HepG2 (cell line): ENCODE measurements around the gene CEACAM16. TPM values are rescaled to one million over a fixed set of nuclear protein-coding genes. Genes with fewer than 3 reads are reported as not detected.

ENCODE experiments used
- DNMT1 ChIP-seq: sonication (generic); formaldehyde crosslinking; IDR thresholded peaks from 2 replicates; pipeline ENCODE4 v1.5.1; 2020; ENCODE audit warnings: mild to moderate bottlenecking, missing genetic modification reagents
- DNMT3B ChIP-seq: conservative IDR thresholded peaks from 2 replicates; pipeline ENCODE4 v1.6.1; 2016; ENCODE audit warnings: missing biosample characterization, control low read depth
- KDM6A ChIP-seq: IDR thresholded peaks from 2 replicates; pipeline ENCODE4 v1.6.1; 2016; ENCODE audit warnings: low read depth
- KLF12 ChIP-seq: sonication (generic); formaldehyde crosslinking; IDR thresholded peaks from 2 replicates; pipeline ENCODE4 v1.4.0; 2020; ENCODE audit warnings: missing genetic modification reagents, borderline replicate concordance
- MAX ChIP-seq: IDR thresholded peaks from 2 replicates; pipeline ENCODE4 v1.6.1; 2012; ENCODE audit warnings: inconsistent platforms
- MBD4 ChIP-seq: IDR thresholded peaks from 2 replicates; pipeline ENCODE4 v1.6.1; 2012; ENCODE audit warnings: low read length, inconsistent platforms, borderline replicate concordance
- POLR2A ChIP-seq, 2 experiments: IDR thresholded peaks; 2 replicates each; pipeline ENCODE4 v1.6.1; 2011; ENCODE audit warnings: low read depth in 2 of 2, low read length in 2 of 2, mild to moderate bottlenecking in 1 of 2, moderate library complexity in 1 of 2; ENCODE audit not compliant: insufficient read depth in 1 of 2
- PTBP1 ChIP-seq: fragments of 200-400 bp; formaldehyde crosslinking; IDR thresholded peaks from 2 replicates; pipeline ENCODE4 v1.6.1; 2018; ENCODE audit warnings: low read length, low read depth; ENCODE audit not compliant: poor library complexity, severe bottlenecking
- RNF2 ChIP-seq: fragments of 450-650 bp; conservative IDR thresholded peaks from 2 replicates; pipeline ENCODE4 v1.6.1; 2016; ENCODE audit warnings: low read depth
- SKIL ChIP-seq: sonication (generic); formaldehyde crosslinking; IDR thresholded peaks from 2 replicates; pipeline ENCODE4 v1.8.0; 2022; ENCODE audit warnings: missing genetic modification reagents, mild to moderate bottlenecking, moderate library complexity, borderline replicate concordance
- SOX6 ChIP-seq, 2 experiments: fragments of 450-650 bp in 1 of 2; sonication (generic) in 1 of 2; formaldehyde crosslinking in 1 of 2; IDR thresholded peaks; 2 replicates each; pipeline versions ENCODE4 v1.4.0 to v1.6.1; 2017 to 2020; ENCODE audit warnings: antibody characterized with exemption in 1 of 2, mild to moderate bottlenecking in 1 of 2, missing genetic modification reagents in 1 of 2
- YEATS2 ChIP-seq: sonication (generic); formaldehyde crosslinking; IDR thresholded peaks from 2 replicates; pipeline ENCODE4 v1.4.0; 2020; ENCODE audit warnings: missing genetic modification reagents, borderline replicate concordance
- ZBTB2 ChIP-seq: sonication (generic); formaldehyde crosslinking; IDR thresholded peaks from 2 replicates; pipeline ENCODE4 v1.8.0; 2022; ENCODE audit warnings: low read depth, missing genetic modification reagents
- ZBTB21 ChIP-seq: sonication (generic); formaldehyde crosslinking; IDR thresholded peaks from 2 replicates; pipeline ENCODE4 v1.4.0; 2020; ENCODE audit warnings: missing genetic modification reagents
- ZFP82 ChIP-seq: sonication (generic); formaldehyde crosslinking; IDR thresholded peaks from 2 replicates; pipeline ENCODE4 v1.5.1; 2020; ENCODE audit warnings: mild to moderate bottlenecking, missing genetic modification reagents, borderline replicate concordance
- ZNF253 ChIP-seq: sonication (generic); formaldehyde crosslinking; IDR thresholded peaks from 2 replicates; pipeline ENCODE4 v1.8.0; 2022; ENCODE audit warnings: mild to moderate bottlenecking, missing genetic modification reagents, borderline replicate concordance
- ZNF441 ChIP-seq: sonication (generic); formaldehyde crosslinking; IDR thresholded peaks from 2 replicates; pipeline ENCODE4 v1.7.0; 2021; ENCODE audit warnings: missing genetic modification reagents, borderline replicate concordance
- ZNF563 ChIP-seq: sonication (generic); formaldehyde crosslinking; IDR thresholded peaks from 2 replicates; pipeline ENCODE4 v1.8.0; 2022; ENCODE audit warnings: mild to moderate bottlenecking, moderate library complexity, missing genetic modification reagents
- ZNF574 ChIP-seq: sonication (generic); formaldehyde crosslinking; IDR thresholded peaks from 2 replicates; pipeline ENCODE4 v1.4.0; 2020; ENCODE audit warnings: missing genetic modification reagents
- ZNF639 ChIP-seq: conservative IDR thresholded peaks from 2 replicates; pipeline ENCODE4 v1.6.1; 2018; ENCODE audit warnings: missing genetic modification reagents
- ZNF7 ChIP-seq: IDR thresholded peaks from 2 replicates; pipeline ENCODE4 v1.6.1; 2016; ENCODE audit warnings: missing biosample characterization, missing genetic modification reagents
- ZNF768 ChIP-seq: sonication (generic); formaldehyde crosslinking; IDR thresholded peaks from 2 replicates; pipeline ENCODE4 v1.4.0; 2020; ENCODE audit warnings: missing genetic modification reagents
- ZNF773 ChIP-seq: sonication (generic); formaldehyde crosslinking; IDR thresholded peaks from 2 replicates; pipeline ENCODE4 v1.4.0; 2020; ENCODE audit warnings: missing genetic modification reagents, borderline replicate concordance
- ZNF839 ChIP-seq: sonication (generic); formaldehyde crosslinking; IDR thresholded peaks from 2 replicates; pipeline ENCODE4 v1.4.0; 2020; ENCODE audit warnings: missing genetic modification reagents, mild to moderate bottlenecking, borderline replicate concordance
- polyA plus RNA-seq, 8 experiments: library from polyadenylated mRNA; depleted of rRNA in 3 of 8; stranded (reverse) in 7 of 8; unstranded in 1 of 8; fragments of >200 nt; fragmentation: Illumina TruSeq in 4 of 8; extraction: Trizol in 4 of 8; gene quantifications; 2 replicates each; pipeline versions ENCODE4 v1.2.1 to v1.2.3, GENCODE V29; 2011 to 2016; ENCODE audit warnings: low read depth in 4 of 8, missing spikeins in 1 of 8, mixed read lengths in 1 of 8; ENCODE audit not compliant: insufficient read depth in 1 of 8
- total RNA-seq, 5 experiments: library from RNA; depleted of rRNA; stranded (reverse); fragments of >200 nt; fragmentation: Illumina TruSeq; extraction: Trizol; gene quantifications; 2 replicates each; pipeline ENCODE4 v1.2.3, GENCODE V29; 2016; ENCODE audit warnings: low read depth in 1 of 5

CEACAM16 gene
- total and polyA plus RNA-seq, 2 of the 13 experiments (the other 11 are each of a cell fraction or from before 2014, with no cell fraction given): not detected

- TF ChIP-seq POLR2A (IDR thresholded peaks at IDR 0.05; ENCODE audit: insufficient read depth in 1 of 2, low read depth in 2 of 2, low read length in 2 of 2): peak in 1 of 2 experiments; percentile 28; a peak in 1 of 4 replicates
- TF ChIP-seq ZNF639: no peak
- TF ChIP-seq RNF2: no peak
- TF ChIP-seq ZBTB2: no peak
- TF ChIP-seq KDM6A (CRISPR knock-in tag): no peak
- TF ChIP-seq ZNF563: no peak
- no peak for TF ChIP-seq ZFP82 (CRISPR knock-in tag)
- TF ChIP-seq DNMT1: no peak
- TF ChIP-seq ZNF574 (CRISPR knock-in tag): 0 out of 2 replicates have a peak, but pooled peaks have one; percentile 35
- no peak for TF ChIP-seq ZNF441 (CRISPR knock-in tag)
- no peak for TF ChIP-seq MBD4
- TF ChIP-seq DNMT3B (CRISPR knock-in tag): no peak
- peak; percentile 81; the same call in 1 of the 2 replicates for TF ChIP-seq ZNF768 (CRISPR knock-in tag)
- no peak for TF ChIP-seq SKIL (CRISPR knock-in tag)
- TF ChIP-seq ZNF253: no peak
- TF ChIP-seq YEATS2 (CRISPR knock-in tag): peak; percentile 22; the same call in 1 of the 2 replicates
- TF ChIP-seq ZNF839: no peak
- TF ChIP-seq PTBP1: no peak
- no peak for TF ChIP-seq ZBTB21 (CRISPR knock-in tag)
- TF ChIP-seq KLF12: no peak
- no peak for TF ChIP-seq ZNF7 (CRISPR knock-in tag)
- TF ChIP-seq MAX: peak; percentile 51
- TF ChIP-seq SOX6 (IDR thresholded peaks at IDR 0.05): no peak
- TF ChIP-seq SOX6 (CRISPR knock-in tag; IDR thresholded peaks at IDR 0.05): peak; percentile 55; the same call in 1 of the 2 replicates
- no peak for TF ChIP-seq ZNF773 (CRISPR knock-in tag)
Measured at GRCh38 chr19:44741841-44742329, 42.9 kb downstream of the CEACAM16 start (continued).
